Measurements from ENCODE around the gene RBM23.
"Not testable (repeated sequence)": the region's sequence is repeated elsewhere in the genome, so short reads cannot be mapped to it uniquely, and the experiment has no call there.

RBM23 gene

DNA sequence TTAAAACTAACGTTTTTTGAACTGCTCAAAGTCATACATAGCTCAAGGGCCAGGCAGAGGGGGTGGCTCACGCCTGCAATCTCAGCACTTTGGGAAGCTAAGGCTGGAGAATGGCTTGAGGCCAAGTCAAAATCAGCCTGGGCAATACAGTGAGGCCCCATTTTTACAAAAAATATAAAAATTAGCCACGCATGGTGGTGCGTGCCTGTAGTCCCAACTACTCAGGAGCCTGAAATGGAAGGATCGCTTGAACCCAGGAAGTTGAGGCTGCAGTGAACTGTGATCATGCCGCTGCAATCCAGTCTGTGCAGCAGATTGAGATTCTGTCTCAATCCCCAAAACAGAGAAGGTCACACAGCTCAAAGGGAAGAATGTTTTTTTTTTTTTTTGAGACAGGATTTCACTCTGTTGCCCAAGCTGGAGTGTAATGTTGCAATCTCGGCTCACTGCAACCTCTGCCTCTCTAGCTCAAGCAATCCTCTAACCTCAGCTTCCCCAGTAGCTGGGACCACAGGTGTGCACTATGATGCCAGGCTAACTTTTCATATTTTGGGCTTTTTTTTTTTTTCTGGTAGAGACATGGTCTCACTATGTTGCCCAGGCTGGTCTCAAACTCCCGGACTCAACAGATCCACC lies 2.9 kb downstream of the RBM23 start:
- no peak for DNase-seq (ENCODE audit: extremely low read depth, low read depth)

DNA sequence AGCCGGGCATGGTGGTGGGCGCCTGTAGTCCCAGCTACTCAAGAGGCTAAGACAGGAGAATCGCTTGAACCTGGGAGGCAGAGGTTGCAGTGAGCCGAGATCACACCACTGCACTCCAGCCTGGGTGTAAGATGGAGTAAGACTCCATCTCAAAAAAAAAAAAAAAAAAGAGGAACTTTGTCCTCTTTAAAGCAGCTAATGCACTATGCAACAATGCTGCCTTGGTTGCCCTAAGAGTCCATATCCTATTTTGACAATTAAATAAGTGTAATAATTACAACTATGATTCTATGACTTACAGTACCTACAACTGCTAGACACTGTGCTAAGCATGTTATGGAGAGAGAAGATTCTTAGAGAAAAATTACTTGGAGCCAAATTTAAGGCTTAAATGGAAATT lies 4.1 kb downstream of the RBM23 start:
- DNase-seq (ENCODE audit: extremely low read depth, low read depth), result not testable (repeated sequence)

More for the DNA sequence above, 2.9 kb downstream of the RBM23 start:
- TF ChIP-seq, protein P1, sequence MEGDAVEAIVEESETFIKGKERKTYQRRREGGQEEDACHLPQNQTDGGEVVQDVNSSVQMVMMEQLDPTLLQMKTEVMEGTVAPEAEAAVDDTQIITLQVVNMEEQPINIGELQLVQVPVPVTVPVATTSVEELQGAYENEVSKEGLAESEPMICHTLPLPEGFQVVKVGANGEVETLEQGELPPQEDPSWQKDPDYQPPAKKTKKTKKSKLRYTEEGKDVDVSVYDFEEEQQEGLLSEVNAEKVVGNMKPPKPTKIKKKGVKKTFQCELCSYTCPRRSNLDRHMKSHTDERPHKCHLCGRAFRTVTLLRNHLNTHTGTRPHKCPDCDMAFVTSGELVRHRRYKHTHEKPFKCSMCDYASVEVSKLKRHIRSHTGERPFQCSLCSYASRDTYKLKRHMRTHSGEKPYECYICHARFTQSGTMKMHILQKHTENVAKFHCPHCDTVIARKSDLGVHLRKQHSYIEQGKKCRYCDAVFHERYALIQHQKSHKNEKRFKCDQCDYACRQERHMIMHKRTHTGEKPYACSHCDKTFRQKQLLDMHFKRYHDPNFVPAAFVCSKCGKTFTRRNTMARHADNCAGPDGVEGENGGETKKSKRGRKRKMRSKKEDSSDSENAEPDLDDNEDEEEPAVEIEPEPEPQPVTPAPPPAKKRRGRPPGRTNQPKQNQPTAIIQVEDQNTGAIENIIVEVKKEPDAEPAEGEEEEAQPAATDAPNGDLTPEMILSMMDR (IDR thresholded peaks at IDR 0.05; ENCODE audit: low read depth, low read length), result no peak

DNA sequence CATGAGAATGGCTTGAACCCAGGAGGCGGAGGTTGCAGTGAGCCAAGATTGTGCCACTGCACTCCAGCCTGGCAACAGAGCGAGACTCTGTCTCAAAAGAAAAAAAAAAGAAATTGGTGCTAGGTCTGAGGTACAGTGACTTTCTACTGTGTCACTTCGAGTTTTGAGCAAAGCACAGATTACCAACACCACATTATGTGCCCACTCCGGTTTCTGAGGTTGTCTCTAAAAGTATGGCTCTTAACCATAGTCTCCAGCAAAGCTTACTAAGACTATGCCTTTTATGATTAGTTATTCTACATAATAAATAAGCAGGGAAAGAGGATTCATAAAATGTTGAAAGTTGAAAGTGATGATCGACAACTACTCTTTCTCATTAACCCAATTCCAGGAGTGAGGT lies 8.0 kb downstream of the RBM23 start:
- TF ChIP-seq, protein P1 (IDR thresholded peaks at IDR 0.05; ENCODE audit: low read depth, low read length), result no peak
- DNase-seq (ENCODE audit: extremely low read depth, low read depth), result no peak

DNA sequence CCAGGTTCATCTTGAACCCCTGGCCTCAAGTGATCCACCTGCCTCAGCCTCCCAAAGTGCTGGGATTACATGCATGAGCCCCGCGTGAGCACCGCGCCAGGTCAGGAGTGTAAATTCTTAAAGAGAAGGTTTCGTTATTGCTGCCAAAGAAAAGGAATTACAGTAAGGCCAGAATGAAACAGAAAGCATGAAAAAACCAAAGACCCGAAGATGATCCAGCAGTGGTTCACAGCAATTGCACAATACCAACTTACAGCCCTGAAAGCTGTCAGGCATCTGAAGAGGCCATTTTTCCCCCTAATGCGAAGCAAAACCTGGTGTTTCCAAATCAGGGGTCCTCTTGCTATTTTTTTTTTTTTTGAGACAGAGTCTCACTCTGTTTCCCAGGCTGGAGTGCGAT lies 10.3 kb downstream of the RBM23 start:
- TF ChIP-seq, protein P1 (IDR thresholded peaks at IDR 0.05; ENCODE audit: low read depth, low read length), result no peak
- no peak for DNase-seq (ENCODE audit: extremely low read depth, low read depth)

DNA sequence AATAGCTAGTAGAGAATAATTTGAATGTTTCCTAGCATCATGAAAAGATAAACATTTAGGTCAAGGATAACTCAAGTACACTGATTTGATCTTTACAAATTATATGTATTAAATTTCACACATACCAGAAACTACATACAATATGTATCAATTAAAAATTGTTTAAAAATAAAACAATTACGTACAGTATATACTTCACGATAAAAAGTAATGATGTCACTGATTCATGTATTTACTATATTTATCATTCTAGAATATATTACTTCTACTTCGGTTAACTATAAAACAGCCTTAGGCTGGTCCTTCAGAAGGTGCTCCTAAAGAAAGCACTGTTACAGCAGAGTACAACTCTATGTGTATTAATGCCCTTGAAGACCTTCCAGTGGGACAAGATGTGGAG lies 11.5 kb downstream of the RBM23 start:
- no peak for DNase-seq (ENCODE audit: extremely low read depth, low read depth)
- TF ChIP-seq, protein P1 (IDR thresholded peaks at IDR 0.05; ENCODE audit: low read depth, low read length), result no peak

DNA sequence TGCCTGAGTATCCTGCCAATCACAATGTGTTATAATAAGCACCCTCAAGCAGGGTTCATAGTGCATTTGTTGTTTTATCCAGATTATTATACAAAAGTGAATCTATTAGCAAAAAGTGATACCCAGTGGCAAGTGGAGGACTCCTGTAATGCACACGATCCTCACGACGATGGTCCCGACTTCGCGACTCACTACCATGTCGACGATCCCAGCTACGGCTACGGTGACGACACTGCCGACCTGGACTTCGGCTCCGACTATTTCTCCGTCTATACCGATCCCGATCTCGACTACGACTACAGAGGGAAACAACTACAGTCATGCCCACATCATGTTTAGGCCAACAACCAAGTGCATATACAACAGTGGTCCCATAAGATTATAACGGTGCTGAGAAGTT lies 12.9 kb downstream of the RBM23 start:
- TF ChIP-seq, protein P1 (IDR thresholded peaks at IDR 0.05; ENCODE audit: low read depth, low read length), result no peak
- DNase-seq (ENCODE audit: extremely low read depth, low read depth), result no peak

DNA sequence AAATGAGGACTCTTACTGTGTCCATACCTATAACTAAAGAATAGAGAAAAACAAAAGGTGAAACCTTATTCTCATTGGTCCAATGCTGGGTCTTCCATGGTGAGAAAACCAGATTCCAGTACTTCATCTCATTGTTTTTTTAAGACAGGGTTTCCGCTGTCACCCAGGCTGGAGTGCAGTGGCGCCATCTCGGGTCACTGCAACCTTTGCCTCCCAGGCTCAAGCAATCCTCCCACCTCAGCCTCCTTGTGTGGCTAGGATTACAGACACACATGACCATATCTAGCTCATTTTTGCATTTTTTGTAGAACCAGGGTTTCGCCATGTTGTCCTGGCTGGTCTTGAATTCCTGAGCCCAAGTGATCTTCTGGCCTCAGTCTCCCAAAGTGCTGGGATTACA lies 13.3 kb downstream of the RBM23 start:
- TF ChIP-seq, protein P1 (IDR thresholded peaks at IDR 0.05; ENCODE audit: low read depth, low read length), result no peak
- no peak for DNase-seq (ENCODE audit: extremely low read depth, low read depth)

DNA sequence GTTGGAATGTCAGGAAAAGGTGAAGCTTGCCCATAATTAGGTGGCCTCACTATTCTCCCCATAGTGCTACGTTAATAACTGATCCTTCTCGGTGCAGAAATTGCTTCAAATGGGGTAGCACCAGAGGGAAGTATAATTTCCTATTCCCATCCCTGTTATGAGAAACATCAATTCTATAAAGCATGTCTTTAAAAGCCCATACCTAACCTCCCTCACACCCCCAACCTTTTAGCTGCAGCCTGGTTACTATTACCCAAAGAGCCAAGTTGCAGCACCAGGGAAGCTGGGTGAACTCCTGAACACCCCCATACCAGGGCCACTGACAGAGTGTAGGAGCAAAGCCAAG lies 15.2 kb downstream of the RBM23 start:
- DNase-seq (ENCODE audit: extremely low read depth, low read depth), result no peak
- TF ChIP-seq, protein P1 (IDR thresholded peaks at IDR 0.05; ENCODE audit: low read depth, low read length), result no peak
